H1 (cell line): ENCODE data around the gene TUBD1. TPM values are rescaled to one million over a fixed set of nuclear protein-coding genes. Genes with fewer than 3 reads are reported as not detected.
"Not testable (repeated sequence)": the region's sequence is repeated elsewhere in the genome, so short reads cannot be mapped to it uniquely, and the experiment has no call there.

Experiments
- CTCF ChIA-PET: fragments of 300-600 bp; sonication (Branson Sonifier 250); formaldehyde crosslinking; loops from one replicate; lab custom pipeline; 2021; ENCODE audit not compliant: partially characterized antibody; lab: Charles Lee
- POLR2A ChIA-PET: fragments of 300-600 bp; sonication (Branson Sonifier 250); formaldehyde crosslinking; loops from one replicate; lab custom pipeline; 2021; ENCODE audit warnings: inconsistent platforms; ENCODE audit not compliant: partially characterized antibody; lab: Charles Lee
- DNase-seq, 2 experiments: peaks; one replicate each; pipeline versions ENCODE4 v3.0.0 to v3.0.0-alpha.2; 2010 to 2022; ENCODE audit warnings: low spot score in 2 of 2, low read depth in 1 of 2, mixed read lengths in 1 of 2
- FAIRE-seq: peaks from 2 replicates; lab custom pipeline; 2011; peaks lifted over from hg19 to GRCh38; lab: Jason Lieb, UNC
- H2AFZ ChIP-seq: 2 replicates; pipeline ENCODE4 v1.8.1; 2012; ENCODE audit warnings: low read length, inconsistent platforms
- H2AK5ac ChIP-seq: 2 replicates; pipeline ENCODE4 v1.6.1; 2013; ENCODE audit warnings: low read depth, low read length
- H2BK120ac ChIP-seq: replicated peaks from 2 replicates; pipeline ENCODE3; 2013; ENCODE audit warnings: low read depth, low read length, inconsistent platforms
- H2BK12ac ChIP-seq: 2 replicates; pipeline ENCODE4 v1.6.1; 2013; ENCODE audit warnings: low read depth, low read length
- H2BK15ac ChIP-seq: 2 replicates; pipeline ENCODE4 v1.6.1; 2013; ENCODE audit warnings: low read length
- H2BK20ac ChIP-seq: 2 replicates; pipeline ENCODE4 v1.6.1; 2013; ENCODE audit warnings: low read length
- H2BK5ac ChIP-seq: 2 replicates; pipeline ENCODE4 v1.6.1; 2013; ENCODE audit warnings: low read depth, low read length
- H3K14ac ChIP-seq: 2 replicates; pipeline ENCODE4 v1.6.1; 2013; ENCODE audit warnings: inconsistent platforms; ENCODE audit not compliant: insufficient read length
- H3K18ac ChIP-seq: 2 replicates; pipeline ENCODE4 v1.6.1; 2013; ENCODE audit warnings: low read length; ENCODE audit errors: extremely low read depth
- H3K23ac ChIP-seq: 2 replicates; pipeline ENCODE4 v1.6.1; 2013; ENCODE audit warnings: inconsistent platforms; ENCODE audit not compliant: insufficient read length
- H3K23me2 ChIP-seq: 2 replicates; pipeline ENCODE4 v1.6.1; 2013; ENCODE audit warnings: low read depth, low read length
- H3K27ac ChIP-seq: 2 replicates; pipeline ENCODE4 v1.6.1; 2011; ENCODE audit warnings: low read depth, low read length, inconsistent platforms
- H3K27me3 ChIP-seq, 4 experiments: replicated peaks in 1 of 4; 1 replicate in 1 of 4; 2 replicates in 3 of 4; pipeline versions ENCODE4 v1.6.1 to v1.8.1; 2011 to 2013; ENCODE audit warnings: low read length in 3 of 4, mild to moderate bottlenecking in 3 of 4, inconsistent platforms in 2 of 4, mixed read lengths in 2 of 4, moderate library complexity in 1 of 4; ENCODE audit not compliant: control insufficient read depth in 3 of 4, insufficient read depth in 3 of 4; ENCODE audit errors: extremely low read depth in 1 of 4
- H3K36me3 ChIP-seq, 4 experiments: 2 replicates each; pipeline versions ENCODE4 v1.6.1 to v1.8.1; 2011 to 2013; ENCODE audit warnings: mild to moderate bottlenecking in 4 of 4, low read length in 3 of 4, moderate library complexity in 2 of 4, control low read depth in 1 of 4, inconsistent platforms in 1 of 4; ENCODE audit not compliant: insufficient read depth in 4 of 4, control insufficient read depth in 2 of 4
- H3K4ac ChIP-seq: replicated peaks from 2 replicates; pipeline ENCODE3; 2013; ENCODE audit warnings: low read length, low read depth, mixed read lengths, inconsistent platforms; ENCODE audit not compliant: insufficient read length
- H3K4me1 ChIP-seq, 4 experiments: replicated peaks in 1 of 4; 1 replicate in 1 of 4; 2 replicates in 3 of 4; pipeline versions ENCODE4 v1.6.1 to v1.8.1; 2011 to 2013; ENCODE audit warnings: low read length in 3 of 4, inconsistent platforms in 2 of 4, mixed read lengths in 1 of 4; ENCODE audit not compliant: insufficient read depth in 4 of 4, control insufficient read depth in 3 of 4
- H3K4me2 ChIP-seq, 2 experiments: 2 replicates each; pipeline versions ENCODE4 v1.6.1 to v1.8.1; 2011 to 2013; ENCODE audit warnings: low read depth in 2 of 2, low read length in 2 of 2, control low read depth in 1 of 2, inconsistent platforms in 1 of 2, mild to moderate bottlenecking in 1 of 2; ENCODE audit not compliant: insufficient read depth in 1 of 2
- H3K4me3 ChIP-seq, 4 experiments: fragments of 200-600, 300-600 bp in 1 of 4; sonication (generic), shearing (Covaris generic), sonication (Bioruptor Twin) in 1 of 4; 2 replicates each; pipeline versions ENCODE4 v1.5.1 to v1.8.1; 2011 to 2016; ENCODE audit warnings: low read length in 4 of 4, low read depth in 3 of 4, control low read depth in 2 of 4, inconsistent platforms in 2 of 4, mild to moderate bottlenecking in 2 of 4, mixed read lengths in 1 of 4, moderate library complexity in 1 of 4; ENCODE audit not compliant: insufficient read depth in 2 of 4; ENCODE audit errors: extremely low read depth in 1 of 4
- H3K56ac ChIP-seq: replicated peaks from 2 replicates; pipeline ENCODE3; 2013; ENCODE audit warnings: low read depth, mild to moderate bottlenecking, mixed read lengths, low read length, inconsistent platforms; ENCODE audit not compliant: insufficient read length
- H3K79me1 ChIP-seq: 2 replicates; pipeline ENCODE4 v1.6.1; 2013; ENCODE audit warnings: low read depth, low read length, control low read depth
- H3K79me2 ChIP-seq, 2 experiments: 2 replicates each; pipeline versions ENCODE4 v1.6.1 to v1.8.1; 2012 to 2013; ENCODE audit warnings: low read length in 2 of 2, mild to moderate bottlenecking in 2 of 2, inconsistent platforms in 1 of 2; ENCODE audit not compliant: insufficient read depth in 2 of 2, control insufficient read depth in 1 of 2
- H3K9ac ChIP-seq, 4 experiments: replicated peaks in 1 of 4; 1 replicate in 1 of 4; 2 replicates in 3 of 4; pipeline versions ENCODE4 v1.6.1 to v1.8.1; 2011 to 2013; ENCODE audit warnings: low read depth in 3 of 4, low read length in 3 of 4, control low read depth in 2 of 4, mild to moderate bottlenecking in 2 of 4, moderate library complexity in 2 of 4, inconsistent platforms in 1 of 4; ENCODE audit errors: extremely low read depth in 1 of 4
- H3K9me3 ChIP-seq, 2 experiments: 2 replicates each; pipeline versions ENCODE4 v1.6.1 to v1.8.1; 2012 to 2013; ENCODE audit warnings: mild to moderate bottlenecking in 2 of 2, moderate library complexity in 2 of 2, control low read depth in 1 of 2, inconsistent platforms in 1 of 2, low read depth in 1 of 2, low read length in 1 of 2, mixed read lengths in 1 of 2; ENCODE audit not compliant: insufficient read depth in 2 of 2
- H4K20me1 ChIP-seq, 2 experiments: replicated peaks in 1 of 2; 2 replicates each; pipeline versions ENCODE3 to v1.8.1; 2011 to 2013; ENCODE audit warnings: inconsistent platforms in 2 of 2, low read length in 2 of 2, mild to moderate bottlenecking in 1 of 2; ENCODE audit not compliant: insufficient read depth in 2 of 2, control insufficient read depth in 1 of 2
- H4K5ac ChIP-seq: 2 replicates; pipeline ENCODE4 v1.6.1; 2013; ENCODE audit warnings: low read length, low read depth, mixed read lengths, inconsistent platforms; ENCODE audit not compliant: insufficient read length
- H4K8ac ChIP-seq: 2 replicates; pipeline ENCODE4 v1.8.0; 2013; ENCODE audit warnings: mild to moderate bottlenecking, moderate library complexity, low read length, inconsistent platforms; ENCODE audit not compliant: insufficient read depth; ENCODE audit errors: extremely low read depth
- H4K91ac ChIP-seq: replicated peaks from 2 replicates; pipeline ENCODE3; 2013; ENCODE audit warnings: low read length, mixed read lengths, inconsistent platforms; ENCODE audit not compliant: insufficient read length
- WGBS, 2 experiments: shearing (Covaris generic) in 1 of 2; methylation state at CpG; one replicate each; pipeline versions ENCODE4 v1.1.6 to v1.1.7; 2013 to 2015; ENCODE audit warnings: low lambda C conversion rate in 2 of 2, mixed read lengths in 2 of 2, inconsistent platforms in 1 of 2, low coverage in 1 of 2, missing lambda C conversion rate in 1 of 2; ENCODE audit not compliant: insufficient replicate concordance in 2 of 2, insufficient coverage in 1 of 2, insufficient read length in 1 of 2; ENCODE audit errors: extremely low coverage in 1 of 2, missing lambda C conversion rate in 1 of 2; 5-methylcytosine and 5-hydroxymethylcytosine counted together
- polyA plus RNA-seq, 7 experiments: library from polyadenylated mRNA; depleted of rRNA in 3 of 7; stranded (reverse) in 5 of 7; unstranded in 2 of 7; fragments of >200 nt in 5 of 7; fragments of 200-250 nt in 2 of 7; gene quantifications; 1 replicate in 5 of 7; 2 replicates in 1 of 7; 4 replicates in 1 of 7; pipeline versions ENCODE4 v1.2.1 to v1.2.3, GENCODE V29; 2011 to 2013; ENCODE audit warnings: missing spikeins in 2 of 7, mixed read lengths in 2 of 7
- total RNA-seq: library from RNA; stranded (reverse); fragmentation: NEBNext Ultra II Directional; extraction: Animal tissue kit (Norgen Biotek cat#: 25700); gene quantifications from 2 replicates; pipeline ENCODE4 v1.2.1, GENCODE V29; 2021

TUBD1 gene
- total and polyA plus RNA-seq, 2 of the 8 experiments (the other 6 are each of a cell fraction or from before 2014, with no cell fraction given): 9.1 to 17.5 TPM

- H3K23me2 ChIP-seq, FAIRE-seq, H3K4me1 ChIP-seq, H2AK5ac ChIP-seq, H3K9me3 ChIP-seq, DNase-seq, H3K27ac ChIP-seq, H3K14ac ChIP-seq, H3K18ac ChIP-seq, H2BK5ac ChIP-seq, H3K36me3 ChIP-seq, H3K9ac ChIP-seq, H2AFZ ChIP-seq, H3K79me1 ChIP-seq, H3K4me2 ChIP-seq, H4K91ac ChIP-seq, H2BK15ac ChIP-seq, H4K5ac ChIP-seq, H3K56ac ChIP-seq, H3K79me2 ChIP-seq, H3K23ac ChIP-seq, H3K4ac ChIP-seq, H2BK120ac ChIP-seq, H4K20me1 ChIP-seq, H4K8ac ChIP-seq, H3K4me3 ChIP-seq, H3K27me3 ChIP-seq: not testable (repeated sequence)
- H2BK12ac ChIP-seq: 0 out of 2 replicates have a peak overlapping the region, but pooled peaks have one; percentile 50
- ChIA-PET POLR2A (interaction anchor here (0.6 to 1.3 kb wide), 3 partner anchors 8 to 37 kb away, joined by 3 to 4 read pairs (median 3); no protein-coding TSS in a partner anchor), CTCF (interaction anchor here (1.1 to 2.0 kb wide), 11 partner anchors 9 to 106 kb away, joined by 3 to 10 read pairs (median 3); no protein-coding TSS in a partner anchor)
- H2BK20ac ChIP-seq: 0 out of 2 replicates have a peak overlapping the region, but pooled peaks have one; percentile 25
- WGBS, 2 experiments: 94% methylated on average over 10 of the region's 10 CpGs; no CpG with 5 or more reads in 1 of the 2 experiments
Measured at GRCh38 chr17:59853919-59854729, 38.6 kb downstream of the TUBD1 start.
